Astrocyte of the spinal cord (primary cell): ENCODE data around the gene IFNK.

ENCODE experiments used
- DNase-seq: peaks from one replicate; pipeline ENCODE4 v3.0.0; 2011; ENCODE audit warnings: low read depth, low spot score
- H3K4me3 ChIP-seq: 2 replicates; pipeline ENCODE4 v1.5.1; 2011; ENCODE audit warnings: low read depth, mild to moderate bottlenecking, low read length, moderate library complexity
- CTCF ChIP-seq: IDR thresholded peaks from 2 replicates; pipeline ENCODE4 v1.5.1; 2012; ENCODE audit warnings: low read depth, mild to moderate bottlenecking, low read length, inconsistent platforms
- in situ Hi-C: cut with HindIII; loops from 2 replicates; pipeline ENCODE4 v1.10.0; 2017; ENCODE audit warnings: low sequenced_read_pairs

Gene IFNK

GRCh38 chr9:27483576-27483975 is 40.5 kb upstream of the IFNK start:
- TF ChIP-seq CTCF = no peak
- in situ Hi-C loops = no loop called here
- H3K4me3 ChIP-seq = no peak overlapping the region
- no peak for DNase-seq

GRCh38 chr9:27485158-27485557 is 38.9 kb upstream of the IFNK start:
- no peak overlapping the region for H3K4me3 ChIP-seq
- in situ Hi-C loops = no loop called here
- no peak for DNase-seq
- no peak for TF ChIP-seq CTCF

- no peak for TF ChIP-seq CTCF
- no peak for DNase-seq
- in situ Hi-C loops = no loop called here
Observed at GRCh38 chr9:27487128-27487640, 36.9 kb upstream of the IFNK start.

GRCh38 chr9:27487927-27488326 is 36.2 kb upstream of the IFNK start:
- no peak overlapping the region for H3K4me3 ChIP-seq
- TF ChIP-seq CTCF = no peak
- no peak for DNase-seq
- in situ Hi-C loops = no loop called here

More at GRCh38 chr9:27487128-27487640, 36.9 kb upstream of the IFNK start:
- no peak overlapping the region for H3K4me3 ChIP-seq

GRCh38 chr9:27489087-27489876 is 34.8 kb upstream of the IFNK start:
- H3K4me3 ChIP-seq = no peak overlapping the region
- TF ChIP-seq CTCF = no peak
- DNase-seq = no peak
- in situ Hi-C loops = no loop called here

GRCh38 chr9:27491154-27491553 is 32.9 kb upstream of the IFNK start:
- no peak for TF ChIP-seq CTCF
- no peak for DNase-seq

More at GRCh38 chr9:27491154-27491553, 32.9 kb upstream of the IFNK start:
- in situ Hi-C loops = no loop called here
- H3K4me3 ChIP-seq = no peak overlapping the region
